Measurements from ENCODE around the gene PIP4K2A.

The PIP4K2A gene

GRCh38 chr10:22617051-22617450, 97.3 kb downstream of the PIP4K2A start:
- Mint-ChIP-seq H3K4me3 (no peak overlapping the region), H3K27me3 (no peaks in the 10 kb centered on the region), H3K36me3 (peaks cover 33% of the 10 kb centered on the region), H3K4me1 (peaks cover 92% of the 10 kb centered on the region), H3K9me3 (no peaks in the 10 kb centered on the region), H3K27ac (no peak overlapping the region)
- CTCF ChIA-PET = interaction anchor here (0.9 to 1.2 kb wide), 3 partner anchors 9 to 623 kb away, joined by 3 to 6 read pairs (median 3); no protein-coding TSS in a partner anchor
- DNase-seq = no peak

DNA sequence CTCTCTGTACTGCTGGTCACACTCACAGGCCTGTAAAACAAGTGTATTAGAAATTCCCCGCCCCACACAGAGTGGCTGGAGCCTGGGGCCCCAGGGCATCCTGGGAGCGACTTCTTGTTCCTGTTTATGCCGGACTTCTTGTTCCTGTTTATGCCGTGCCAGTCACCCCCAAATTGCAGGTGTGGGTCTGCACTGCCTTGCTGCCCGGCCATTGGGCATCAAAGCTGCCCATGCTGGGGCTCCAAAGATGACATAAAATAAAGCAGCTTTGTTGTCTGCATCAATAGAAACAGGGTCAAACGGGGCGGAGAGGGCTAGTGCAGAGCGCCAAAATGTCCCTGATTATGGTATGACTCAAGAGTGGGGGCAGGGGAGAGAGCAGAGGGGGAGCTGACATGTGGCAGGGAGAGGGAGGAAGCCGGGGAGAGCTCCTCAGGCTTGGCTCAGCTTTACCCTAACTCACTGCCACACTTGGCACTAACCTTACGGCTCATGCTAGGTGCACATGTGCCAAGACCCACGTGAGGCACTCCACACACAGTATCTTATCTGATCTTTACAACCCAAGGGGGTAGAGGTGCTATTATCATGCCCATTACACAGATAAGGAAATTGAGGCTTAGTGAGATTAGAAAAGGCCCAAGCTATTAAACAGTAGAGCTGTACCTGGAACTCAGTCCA, 98.4 kb downstream of the PIP4K2A start:
- no peak for DNase-seq
- Mint-ChIP-seq H3K27ac (peak overlapping the region; percentile 45), H3K9me3 (no peaks in the 10 kb centered on the region), H3K4me1 (peaks cover 93% of the 10 kb centered on the region), H3K27me3 (no peaks in the 10 kb centered on the region), H3K4me3 (no peak overlapping the region), H3K36me3 (peaks cover 26% of the 10 kb centered on the region)
- CTCF ChIA-PET = interaction anchor here (1.1 to 1.2 kb wide), 2 partner anchors 10 to 622 kb away, joined by 3 to 6 read pairs; no protein-coding TSS in a partner anchor

GRCh38 chr10:22615101-22615500, 99.3 kb downstream of the PIP4K2A start:
- Mint-ChIP-seq H3K27me3 (no peaks in the 10 kb centered on the region), H3K36me3 (peaks cover 31% of the 10 kb centered on the region), H3K4me1 (peaks cover 93% of the 10 kb centered on the region), H3K4me3 (no peak overlapping the region), H3K27ac (no peak overlapping the region), H3K9me3 (no peaks in the 10 kb centered on the region)
- CTCF ChIA-PET = interaction anchor here (0.9 to 1.4 kb wide), 4 partner anchors 9 to 98 kb away, joined by 3 to 7 read pairs (median 4); no protein-coding TSS in a partner anchor
- DNase-seq = no peak

DNA sequence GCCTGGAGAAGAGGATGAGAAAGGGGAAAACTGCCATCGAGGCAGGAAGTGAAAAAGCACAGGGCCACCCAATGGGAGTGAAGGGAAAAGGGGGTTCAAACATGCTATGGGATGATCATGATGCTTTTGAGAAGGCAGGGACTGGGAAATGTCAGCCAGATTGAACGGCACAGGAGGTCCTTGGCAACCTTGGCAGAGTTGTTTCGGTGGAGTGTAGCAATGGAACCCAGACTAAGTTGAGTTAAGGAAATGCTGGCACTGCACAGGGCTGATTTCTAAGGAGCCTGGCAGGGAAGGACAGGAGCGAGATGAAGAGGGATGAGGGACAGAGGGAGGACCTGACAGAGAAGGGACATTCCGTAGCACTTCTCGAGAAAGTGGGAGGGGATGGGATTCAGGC, 101.4 kb downstream of the PIP4K2A start:
- peaks cover 44% of the 10 kb centered on the region for H3K36me3 Mint-ChIP-seq
- H3K27ac Mint-ChIP-seq = peak overlapping the region; percentile 93
- no peak for DNase-seq
- H3K27me3 Mint-ChIP-seq = no peaks in the 10 kb centered on the region
- H3K9me3 Mint-ChIP-seq = no peaks in the 10 kb centered on the region
- peaks cover 91% of the 10 kb centered on the region for H3K4me1 Mint-ChIP-seq
- CTCF ChIA-PET = interaction anchor here (0.7 to 2.3 kb wide), 8 partner anchors 10 to 42 kb away, joined by 3 to 11 read pairs (median 4); no protein-coding TSS in a partner anchor
- H3K4me3 Mint-ChIP-seq = peak overlapping the region; percentile 63

GRCh38 chr10:22612318-22612717, 102.1 kb downstream of the PIP4K2A start:
- Mint-ChIP-seq H3K4me3 (peak overlapping the region; percentile 63), H3K9me3 (no peaks in the 10 kb centered on the region), H3K4me1 (peaks cover 90% of the 10 kb centered on the region), H3K27me3 (no peaks in the 10 kb centered on the region), H3K36me3 (peaks cover 48% of the 10 kb centered on the region), H3K27ac (peak overlapping the region; percentile 93)
- DNase-seq = peak; percentile 54
- CTCF ChIA-PET = interaction anchor here (0.7 to 2.3 kb wide), 7 partner anchors 11 to 42 kb away, joined by 3 to 11 read pairs (median 3); no protein-coding TSS in a partner anchor

DNA sequence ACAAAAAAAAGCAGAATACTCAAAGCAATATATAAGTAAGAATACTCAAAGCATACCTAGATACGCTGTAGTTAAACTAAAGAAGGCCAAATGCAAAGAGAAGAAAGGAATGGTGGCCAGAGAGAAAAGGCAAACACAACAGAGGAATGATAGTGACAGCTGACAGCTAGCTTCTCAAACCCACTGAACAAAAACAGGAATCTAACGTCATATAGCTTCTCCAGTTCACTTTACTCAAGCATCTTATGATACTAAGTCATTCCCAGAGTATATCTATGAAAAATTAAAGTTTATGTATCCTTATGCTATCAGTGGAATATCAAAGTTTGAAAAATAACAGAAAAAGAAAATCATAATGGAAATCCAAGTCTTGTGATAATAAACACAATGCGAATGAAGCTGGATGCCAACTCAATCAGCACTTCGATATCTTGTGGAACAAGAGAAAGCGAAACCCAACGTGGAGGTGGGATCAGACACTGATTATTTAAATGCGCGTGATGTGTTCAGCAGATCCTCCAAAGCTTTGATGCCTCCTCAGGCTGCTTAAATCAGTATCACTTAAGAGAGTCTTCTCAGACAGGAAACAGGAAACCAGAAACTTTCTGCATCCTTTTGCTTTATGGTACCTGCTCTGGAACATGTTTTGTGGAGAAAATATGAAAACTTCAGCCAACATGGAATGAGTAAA, 102.8 kb downstream of the PIP4K2A start:
- DNase-seq = peak; percentile 86
- Mint-ChIP-seq H3K4me3 (peak overlapping the region; percentile 63), H3K4me1 (peaks cover 90% of the 10 kb centered on the region), H3K27me3 (no peaks in the 10 kb centered on the region), H3K9me3 (no peaks in the 10 kb centered on the region), H3K27ac (peak overlapping the region; percentile 93), H3K36me3 (peaks cover 53% of the 10 kb centered on the region)
- CTCF ChIA-PET = interaction anchor here (0.7 to 2.6 kb wide), 8 partner anchors 10 to 55 kb away, joined by 3 to 11 read pairs (median 4); no protein-coding TSS in a partner anchor

DNA sequence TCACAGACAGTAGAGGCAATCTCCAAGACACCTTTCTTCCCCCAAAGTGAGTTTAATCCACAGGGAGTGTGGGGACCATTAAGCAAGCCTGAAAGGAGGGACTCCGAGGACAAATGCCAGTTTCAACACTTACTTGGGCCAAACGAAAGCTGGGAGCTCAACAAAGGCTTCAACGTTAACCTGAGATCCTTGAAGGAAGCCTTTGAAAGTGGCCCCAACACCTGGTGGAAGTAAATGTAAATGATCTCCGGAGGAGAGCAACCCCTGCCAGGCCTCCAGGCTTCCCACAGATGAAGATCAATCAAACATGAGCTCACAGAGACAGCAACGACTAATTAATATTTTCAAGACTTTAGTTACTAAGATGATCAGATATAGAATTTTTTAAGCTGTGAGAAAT, 103.8 kb downstream of the PIP4K2A start:
- H3K27ac Mint-ChIP-seq = peak overlapping the region; percentile 93
- no peaks in the 10 kb centered on the region for H3K9me3 Mint-ChIP-seq
- peaks cover 89% of the 10 kb centered on the region for H3K4me1 Mint-ChIP-seq
- CTCF ChIA-PET = interaction anchor here (2.3 to 2.6 kb wide), 3 partner anchors 9 to 45 kb away, joined by 9 to 11 read pairs (median 11); no protein-coding TSS in a partner anchor
- DNase-seq = no peak
- peaks cover 59% of the 10 kb centered on the region for H3K36me3 Mint-ChIP-seq
- peak overlapping the region; percentile 63 for H3K4me3 Mint-ChIP-seq
- no peaks in the 10 kb centered on the region for H3K27me3 Mint-ChIP-seq

GRCh38 chr10:22609719-22610465, 104.5 kb downstream of the PIP4K2A start:
- peaks cover 88% of the 10 kb centered on the region for H3K4me1 Mint-ChIP-seq
- no peaks in the 10 kb centered on the region for H3K27me3 Mint-ChIP-seq
- no peaks in the 10 kb centered on the region for H3K9me3 Mint-ChIP-seq
- peak overlapping the region; percentile 93 for H3K27ac Mint-ChIP-seq
- H3K36me3 Mint-ChIP-seq = peaks cover 64% of the 10 kb centered on the region
- CTCF ChIA-PET = interaction anchor here (2.6 kb wide), 1 partner anchor 45 kb away, joined by 11 read pairs; no protein-coding TSS in a partner anchor
- H3K4me3 Mint-ChIP-seq = peak overlapping the region; percentile 63
- no peak for DNase-seq

- no peaks in the 10 kb centered on the region for H3K27me3 Mint-ChIP-seq
- CTCF ChIA-PET = interaction anchor here (2.6 kb wide), 1 partner anchor 46 kb away, joined by 11 read pairs; no protein-coding TSS in a partner anchor
- H3K9me3 Mint-ChIP-seq = no peaks in the 10 kb centered on the region
- peaks cover 86% of the 10 kb centered on the region for H3K4me1 Mint-ChIP-seq
- no peak for DNase-seq
- H3K27ac Mint-ChIP-seq = no peak overlapping the region
- H3K4me3 Mint-ChIP-seq = no peak overlapping the region
- H3K36me3 Mint-ChIP-seq = peaks cover 67% of the 10 kb centered on the region
Measured at GRCh38 chr10:22609251-22609650, 105.1 kb downstream of the PIP4K2A start.

DNA sequence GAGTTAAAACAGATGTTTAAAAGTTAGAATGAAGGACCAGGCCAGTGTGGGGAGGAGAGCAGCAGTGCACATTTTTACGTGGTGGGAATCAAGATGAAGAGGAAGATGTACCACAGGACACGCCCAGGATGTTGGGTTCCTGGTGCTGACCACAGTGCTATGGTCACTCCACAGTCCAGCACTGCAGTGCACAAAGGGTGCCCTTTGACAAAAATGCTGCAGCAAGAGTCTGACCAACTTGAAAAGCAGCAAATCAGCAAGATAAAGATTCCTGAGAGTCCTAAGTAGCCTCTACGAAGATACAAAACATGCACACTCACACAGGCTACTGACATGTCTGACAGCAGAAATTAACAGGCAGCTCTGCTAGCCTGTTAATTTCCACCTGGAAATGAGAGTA, 107.1 kb downstream of the PIP4K2A start:
- DNase-seq = no peak
- Mint-ChIP-seq H3K36me3 (peaks cover 62% of the 10 kb centered on the region), H3K4me1 (peaks cover 71% of the 10 kb centered on the region), H3K4me3 (no peak overlapping the region), H3K27ac (no peak overlapping the region), H3K9me3 (no peaks in the 10 kb centered on the region), H3K27me3 (no peaks in the 10 kb centered on the region)
- CTCF ChIA-PET = no interaction called here

- H3K27ac Mint-ChIP-seq = peak overlapping the region; percentile 75
Measured at GRCh38 chr10:22606164-22606614, 108.2 kb downstream of the PIP4K2A start.

GRCh38 chr10:22605168-22605567, 109.2 kb downstream of the PIP4K2A start:
- Mint-ChIP-seq H3K36me3 (peaks cover 62% of the 10 kb centered on the region), H3K9me3 (no peaks in the 10 kb centered on the region), H3K4me3 (no peak overlapping the region), H3K27ac (peak overlapping the region; percentile 61), H3K27me3 (no peaks in the 10 kb centered on the region), H3K4me1 (peaks cover 69% of the 10 kb centered on the region)
- CTCF ChIA-PET = no interaction called here
- DNase-seq = no peak

More at GRCh38 chr10:22606164-22606614, 108.2 kb downstream of the PIP4K2A start:
- Mint-ChIP-seq H3K4me3 (no peak overlapping the region), H3K36me3 (peaks cover 67% of the 10 kb centered on the region), H3K9me3 (no peaks in the 10 kb centered on the region), H3K4me1 (peaks cover 69% of the 10 kb centered on the region), H3K27me3 (no peaks in the 10 kb centered on the region)
- CTCF ChIA-PET = no interaction called here
- DNase-seq = peak; percentile 40

- CTCF ChIA-PET = no interaction called here
- no peak for DNase-seq
- Mint-ChIP-seq H3K27me3 (no peaks in the 10 kb centered on the region), H3K27ac (no peak overlapping the region), H3K4me3 (no peak overlapping the region), H3K9me3 (no peaks in the 10 kb centered on the region), H3K36me3 (peaks cover 60% of the 10 kb centered on the region), H3K4me1 (peaks cover 67% of the 10 kb centered on the region)
Measured at GRCh38 chr10:22604344-22605126, 109.8 kb downstream of the PIP4K2A start.
